WTC11 (cell line): ENCODE measurements around the gene ASPHD2. TPM values are rescaled to one million over a fixed set of nuclear protein-coding genes. Genes with fewer than 3 reads are reported as not detected.

Experiments used
- ATAC-seq: fragments of 200-7000 bp; cut with Tn5 transposase; 2 replicates; pipeline ENCODE4 v1.10.0; 2021; ENCODE audit warnings: mild to moderate bottlenecking, moderate library complexity
- CTCF ChIA-PET: fragments of 300-600 bp; sonication (Branson Sonifier 250); formaldehyde crosslinking; loops from one replicate; lab custom pipeline; 2021; ENCODE audit warnings: antibody characterized with exemption; lab: Charles Lee
- POLR2A ChIA-PET: fragments of 350-600 bp; sonication (Branson Sonifier 250); formaldehyde crosslinking; loops from one replicate; lab custom pipeline; 2021; ENCODE audit warnings: antibody characterized with exemption; lab: Charles Lee
- DNase-seq: peaks from one replicate; pipeline ENCODE4 v3.0.0; 2021; ENCODE audit warnings: low spot score
- H3K27ac Mint-ChIP-seq: 2 replicates; pipeline ENCODE4 v1.8.0; 2021; ENCODE audit warnings: mixed read lengths
- H3K27me3 Mint-ChIP-seq: 2 replicates; pipeline ENCODE4 v1.8.0; 2021; ENCODE audit warnings: low read depth, mild to moderate bottlenecking, moderate library complexity, mixed read lengths
- H3K36me3 Mint-ChIP-seq: 2 replicates; pipeline ENCODE4 v1.8.0; 2021; ENCODE audit warnings: mixed read lengths
- H3K4me1 Mint-ChIP-seq: 2 replicates; pipeline ENCODE4 v1.8.0; 2022; ENCODE audit warnings: mixed read lengths
- H3K4me3 Mint-ChIP-seq: 2 replicates; pipeline ENCODE4 v1.8.0; 2021; ENCODE audit warnings: mild to moderate bottlenecking, moderate library complexity, mixed read lengths
- H3K9me3 Mint-ChIP-seq: 2 replicates; pipeline ENCODE4 v1.8.0; 2021; ENCODE audit warnings: mixed read lengths
- CREB1 ChIP-seq: sonication (generic); formaldehyde crosslinking; IDR thresholded peaks from 2 replicates; pipeline ENCODE4 v1.8.0; 2023; ENCODE audit warnings: mild to moderate bottlenecking, missing genetic modification reagents
- FOXP1 ChIP-seq: sonication (generic); formaldehyde crosslinking; IDR thresholded peaks from 2 replicates; pipeline ENCODE4 v1.8.0; 2022; ENCODE audit warnings: missing genetic modification reagents, mild to moderate bottlenecking, moderate library complexity, borderline replicate concordance
- GRHL2 ChIP-seq: fragments of 250-450 bp; sonication (Bioruptor Pico); IDR thresholded peaks from 2 replicates; pipeline ENCODE4 v1.8.0; 2022; ENCODE audit warnings: mild to moderate bottlenecking, moderate library complexity; ENCODE audit not compliant: insufficient replicate concordance, severe bottlenecking
- NFE2L1 ChIP-seq: sonication (generic); formaldehyde crosslinking; IDR thresholded peaks from 2 replicates; pipeline ENCODE4 v1.8.1; 2023; ENCODE audit warnings: missing genetic modification reagents
- NR2C2 ChIP-seq: sonication (generic); formaldehyde crosslinking; IDR thresholded peaks from 2 replicates; pipeline ENCODE4 v1.8.0; 2022; ENCODE audit warnings: mild to moderate bottlenecking, missing genetic modification reagents
- PRRX2 ChIP-seq: fragments of 250-450 bp; sonication (Bioruptor Pico); IDR thresholded peaks from 2 replicates; pipeline ENCODE4 v1.8.0; 2021; ENCODE audit warnings: mild to moderate bottlenecking
- SMAD3 ChIP-seq: sonication (generic); formaldehyde crosslinking; IDR thresholded peaks from 2 replicates; pipeline ENCODE4 v1.8.0; 2022; ENCODE audit warnings: missing genetic modification reagents, mild to moderate bottlenecking, borderline replicate concordance
- SMAD4 ChIP-seq: sonication (generic); formaldehyde crosslinking; IDR thresholded peaks from 2 replicates; pipeline ENCODE4 v1.8.0; 2022; ENCODE audit warnings: mild to moderate bottlenecking, missing genetic modification reagents
- ZNF121 ChIP-seq: sonication (generic); formaldehyde crosslinking; IDR thresholded peaks from 2 replicates; pipeline ENCODE4 v1.8.0; 2023; ENCODE audit warnings: missing genetic modification reagents
- total RNA-seq: library from RNA; stranded (reverse); gene quantifications from 3 replicates; pipeline ENCODE4 v1.2.3, GENCODE V29; 2021
- TF ChIP-seq, protein P1 (sequence below): sonication (generic); formaldehyde crosslinking; IDR thresholded peaks from 2 replicates; pipeline ENCODE4 v1.8.1; 2022; ENCODE audit warnings: mild to moderate bottlenecking, moderate library complexity, missing genetic modification reagents
- TF ChIP-seq, protein P2 (sequence below): sonication (generic); formaldehyde crosslinking; IDR thresholded peaks from 2 replicates; pipeline ENCODE4 v1.8.0; 2022; ENCODE audit warnings: mild to moderate bottlenecking, missing genetic modification reagents
- TF ChIP-seq, protein P3 (sequence below): sonication (generic); formaldehyde crosslinking; IDR thresholded peaks from 2 replicates; pipeline ENCODE4 v1.8.1; 2023; ENCODE audit warnings: mild to moderate bottlenecking, missing genetic modification reagents, moderate library complexity
- TF ChIP-seq, protein P4 (sequence below): sonication (generic); formaldehyde crosslinking; IDR thresholded peaks from 2 replicates; pipeline ENCODE4 v1.8.0; 2023; ENCODE audit warnings: missing genetic modification reagents, mild to moderate bottlenecking, borderline replicate concordance
- TF ChIP-seq, protein P5 (sequence below): sonication (generic); formaldehyde crosslinking; IDR thresholded peaks from 2 replicates; pipeline ENCODE4 v1.8.1; 2023; ENCODE audit warnings: mild to moderate bottlenecking, missing genetic modification reagents, borderline replicate concordance

Gene ASPHD2
- total RNA-seq, 1 experiment from 2014 or later: 7.1 TPM

DNA sequence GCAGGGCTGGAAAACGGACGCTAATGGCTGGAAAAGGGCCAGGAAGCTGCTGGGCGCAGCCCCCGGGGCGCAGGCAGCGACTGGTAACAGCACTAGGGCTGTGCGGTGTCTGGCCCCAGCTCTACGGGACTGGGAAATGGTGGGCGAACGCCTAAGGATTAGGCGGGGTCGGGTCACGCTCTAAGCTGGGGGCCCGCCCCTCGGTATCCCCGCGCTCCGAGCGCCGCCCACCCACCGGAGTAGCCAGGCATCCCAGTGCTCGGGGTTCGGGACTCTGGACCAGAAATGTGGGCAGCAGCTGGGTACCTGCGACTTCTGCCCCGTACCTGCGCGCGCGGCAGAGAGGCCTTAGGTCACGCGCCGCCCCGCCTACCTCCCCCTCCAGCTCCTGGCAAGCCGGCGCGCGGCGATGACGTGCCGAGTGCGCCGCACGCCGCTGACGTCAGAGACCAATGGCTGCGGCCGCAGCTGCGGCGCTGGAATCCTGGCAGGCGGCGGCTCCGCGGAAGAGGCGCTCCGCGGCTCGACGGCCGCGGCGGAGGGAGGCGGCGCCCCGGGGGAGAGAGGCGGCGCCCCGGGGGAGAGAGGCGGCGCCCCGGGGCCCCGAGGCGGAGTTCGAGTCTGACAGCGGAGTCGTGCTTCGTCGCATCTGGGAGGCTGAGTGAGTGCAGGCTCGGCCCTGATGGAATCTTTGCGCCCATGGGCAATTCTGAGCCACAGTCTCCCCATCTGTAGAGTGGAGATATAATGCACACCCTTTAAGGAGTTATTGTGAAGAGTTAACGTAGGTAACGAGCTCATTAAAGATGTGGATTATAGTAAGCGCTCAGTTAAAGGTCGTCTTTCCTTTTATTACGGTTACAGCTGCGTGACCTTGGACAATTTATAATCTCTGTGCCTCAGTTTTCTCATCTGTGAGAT is 54.6 kb downstream of the ASPHD2 start, which contains the start of the genes HPS4 and SRRD (continued):
- TF ChIP-seq PRRX2 (CRISPR knock-in tag) (no peak), ZNF121 (CRISPR knock-in tag) (peak; percentile 31; the same call in 1 of the 2 replicates)
- TF ChIP-seq, protein P1, sequence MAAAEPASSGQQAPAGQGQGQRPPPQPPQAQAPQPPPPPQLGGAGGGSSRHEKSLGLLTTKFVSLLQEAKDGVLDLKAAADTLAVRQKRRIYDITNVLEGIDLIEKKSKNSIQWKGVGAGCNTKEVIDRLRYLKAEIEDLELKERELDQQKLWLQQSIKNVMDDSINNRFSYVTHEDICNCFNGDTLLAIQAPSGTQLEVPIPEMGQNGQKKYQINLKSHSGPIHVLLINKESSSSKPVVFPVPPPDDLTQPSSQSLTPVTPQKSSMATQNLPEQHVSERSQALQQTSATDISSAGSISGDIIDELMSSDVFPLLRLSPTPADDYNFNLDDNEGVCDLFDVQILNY (CRISPR knock-in tag): no peak; the same call in 1 of the 2 replicates

DNA sequence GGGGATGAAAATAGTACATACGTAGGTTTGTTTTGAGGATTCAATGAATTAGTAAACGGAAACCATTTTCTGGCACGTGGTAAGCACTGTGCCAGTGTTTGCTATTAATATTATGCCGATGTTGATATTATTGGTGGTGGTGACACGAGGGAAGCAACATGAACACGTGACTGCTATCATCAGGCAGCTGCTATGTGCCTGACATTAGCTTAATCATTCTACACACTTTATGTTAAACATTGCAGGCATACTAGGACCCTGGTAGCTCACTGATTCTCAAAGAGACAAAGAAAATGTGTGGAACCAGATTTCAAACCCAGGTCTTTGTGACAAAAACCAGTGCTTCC is 55.3 kb downstream of the ASPHD2 start:
- H3K27ac Mint-ChIP-seq: peak overlapping the region; percentile 94
- H3K9me3 Mint-ChIP-seq: no peaks in the 10 kb centered on the region
- ATAC-seq: no peak
- no peak for DNase-seq
- TF ChIP-seq, protein P2, sequence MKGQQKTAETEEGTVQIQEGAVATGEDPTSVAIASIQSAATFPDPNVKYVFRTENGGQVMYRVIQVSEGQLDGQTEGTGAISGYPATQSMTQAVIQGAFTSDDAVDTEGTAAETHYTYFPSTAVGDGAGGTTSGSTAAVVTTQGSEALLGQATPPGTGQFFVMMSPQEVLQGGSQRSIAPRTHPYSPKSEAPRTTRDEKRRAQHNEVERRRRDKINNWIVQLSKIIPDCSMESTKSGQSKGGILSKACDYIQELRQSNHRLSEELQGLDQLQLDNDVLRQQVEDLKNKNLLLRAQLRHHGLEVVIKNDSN (CRISPR knock-in tag): 0 out of 2 replicates have a peak, but pooled peaks have one; percentile 52
- TF ChIP-seq, protein P3, sequence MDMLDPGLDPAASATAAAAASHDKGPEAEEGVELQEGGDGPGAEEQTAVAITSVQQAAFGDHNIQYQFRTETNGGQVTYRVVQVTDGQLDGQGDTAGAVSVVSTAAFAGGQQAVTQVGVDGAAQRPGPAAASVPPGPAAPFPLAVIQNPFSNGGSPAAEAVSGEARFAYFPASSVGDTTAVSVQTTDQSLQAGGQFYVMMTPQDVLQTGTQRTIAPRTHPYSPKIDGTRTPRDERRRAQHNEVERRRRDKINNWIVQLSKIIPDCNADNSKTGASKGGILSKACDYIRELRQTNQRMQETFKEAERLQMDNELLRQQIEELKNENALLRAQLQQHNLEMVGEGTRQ (CRISPR knock-in tag): peak; percentile 52
- TF ChIP-seq, protein P4, sequence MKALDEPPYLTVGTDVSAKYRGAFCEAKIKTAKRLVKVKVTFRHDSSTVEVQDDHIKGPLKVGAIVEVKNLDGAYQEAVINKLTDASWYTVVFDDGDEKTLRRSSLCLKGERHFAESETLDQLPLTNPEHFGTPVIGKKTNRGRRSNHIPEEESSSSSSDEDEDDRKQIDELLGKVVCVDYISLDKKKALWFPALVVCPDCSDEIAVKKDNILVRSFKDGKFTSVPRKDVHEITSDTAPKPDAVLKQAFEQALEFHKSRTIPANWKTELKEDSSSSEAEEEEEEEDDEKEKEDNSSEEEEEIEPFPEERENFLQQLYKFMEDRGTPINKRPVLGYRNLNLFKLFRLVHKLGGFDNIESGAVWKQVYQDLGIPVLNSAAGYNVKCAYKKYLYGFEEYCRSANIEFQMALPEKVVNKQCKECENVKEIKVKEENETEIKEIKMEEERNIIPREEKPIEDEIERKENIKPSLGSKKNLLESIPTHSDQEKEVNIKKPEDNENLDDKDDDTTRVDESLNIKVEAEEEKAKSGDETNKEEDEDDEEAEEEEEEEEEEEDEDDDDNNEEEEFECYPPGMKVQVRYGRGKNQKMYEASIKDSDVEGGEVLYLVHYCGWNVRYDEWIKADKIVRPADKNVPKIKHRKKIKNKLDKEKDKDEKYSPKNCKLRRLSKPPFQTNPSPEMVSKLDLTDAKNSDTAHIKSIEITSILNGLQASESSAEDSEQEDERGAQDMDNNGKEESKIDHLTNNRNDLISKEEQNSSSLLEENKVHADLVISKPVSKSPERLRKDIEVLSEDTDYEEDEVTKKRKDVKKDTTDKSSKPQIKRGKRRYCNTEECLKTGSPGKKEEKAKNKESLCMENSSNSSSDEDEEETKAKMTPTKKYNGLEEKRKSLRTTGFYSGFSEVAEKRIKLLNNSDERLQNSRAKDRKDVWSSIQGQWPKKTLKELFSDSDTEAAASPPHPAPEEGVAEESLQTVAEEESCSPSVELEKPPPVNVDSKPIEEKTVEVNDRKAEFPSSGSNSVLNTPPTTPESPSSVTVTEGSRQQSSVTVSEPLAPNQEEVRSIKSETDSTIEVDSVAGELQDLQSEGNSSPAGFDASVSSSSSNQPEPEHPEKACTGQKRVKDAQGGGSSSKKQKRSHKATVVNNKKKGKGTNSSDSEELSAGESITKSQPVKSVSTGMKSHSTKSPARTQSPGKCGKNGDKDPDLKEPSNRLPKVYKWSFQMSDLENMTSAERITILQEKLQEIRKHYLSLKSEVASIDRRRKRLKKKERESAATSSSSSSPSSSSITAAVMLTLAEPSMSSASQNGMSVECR: no peak
- ChIA-PET CTCF (interaction anchor here (1.2 to 4.8 kb wide), 5 partner anchors 19 to 185 kb away, joined by 3 to 17 read pairs (median 7); no protein-coding TSS in a partner anchor), POLR2A (interaction anchor here (1.2 to 2.2 kb wide), 3 partner anchors 10 to 15 kb away, joined by 4 to 5 read pairs (median 4); no protein-coding TSS in a partner anchor)
- H3K4me1 Mint-ChIP-seq: peaks cover 44% of the 10 kb centered on the region
- H3K4me3 Mint-ChIP-seq: peak overlapping the region; percentile 89
- peaks cover 31% of the 10 kb centered on the region for H3K36me3 Mint-ChIP-seq
- H3K27me3 Mint-ChIP-seq: no peaks in the 10 kb centered on the region

DNA sequence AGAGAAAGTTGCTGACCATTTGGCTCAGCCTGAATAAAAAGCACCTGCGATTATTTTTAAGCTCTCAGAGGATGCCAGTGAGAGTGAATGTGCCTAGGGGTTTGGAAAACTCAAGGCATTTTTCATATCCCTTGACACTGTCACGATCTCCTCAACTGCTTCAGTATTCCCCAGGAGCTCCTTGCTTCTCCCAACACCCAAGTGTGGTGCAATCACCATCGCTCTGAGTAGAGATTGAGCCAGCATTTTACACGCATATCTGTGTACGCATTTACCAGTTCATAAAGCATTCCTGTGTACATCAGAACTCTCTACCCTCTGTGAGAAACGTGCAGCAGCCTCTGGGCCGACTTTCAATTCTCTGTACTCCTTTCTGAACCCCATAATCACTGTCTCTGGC is 56.0 kb downstream of the ASPHD2 start:
- DNase-seq: no peak
- Mint-ChIP-seq H3K4me3 (peak overlapping the region; percentile 89), H3K9me3 (no peaks in the 10 kb centered on the region), H3K4me1 (peaks cover 37% of the 10 kb centered on the region), H3K27me3 (no peaks in the 10 kb centered on the region), H3K36me3 (peaks cover 32% of the 10 kb centered on the region), H3K27ac (no peak overlapping the region)
- ChIA-PET CTCF (interaction anchor here (1.2 to 4.8 kb wide), 4 partner anchors 18 to 185 kb away, joined by 3 to 17 read pairs (median 6); no protein-coding TSS in a partner anchor), POLR2A (interaction anchor here (0.5 to 2.2 kb wide), 2 partner anchors 14 to 791 kb away, joined by 3 to 5 read pairs; no protein-coding TSS in a partner anchor)
- no peak for ATAC-seq
- TF ChIP-seq, protein P4: no peak
- TF ChIP-seq NFE2L1 (CRISPR knock-in tag): no peak
- TF ChIP-seq, protein P5, sequence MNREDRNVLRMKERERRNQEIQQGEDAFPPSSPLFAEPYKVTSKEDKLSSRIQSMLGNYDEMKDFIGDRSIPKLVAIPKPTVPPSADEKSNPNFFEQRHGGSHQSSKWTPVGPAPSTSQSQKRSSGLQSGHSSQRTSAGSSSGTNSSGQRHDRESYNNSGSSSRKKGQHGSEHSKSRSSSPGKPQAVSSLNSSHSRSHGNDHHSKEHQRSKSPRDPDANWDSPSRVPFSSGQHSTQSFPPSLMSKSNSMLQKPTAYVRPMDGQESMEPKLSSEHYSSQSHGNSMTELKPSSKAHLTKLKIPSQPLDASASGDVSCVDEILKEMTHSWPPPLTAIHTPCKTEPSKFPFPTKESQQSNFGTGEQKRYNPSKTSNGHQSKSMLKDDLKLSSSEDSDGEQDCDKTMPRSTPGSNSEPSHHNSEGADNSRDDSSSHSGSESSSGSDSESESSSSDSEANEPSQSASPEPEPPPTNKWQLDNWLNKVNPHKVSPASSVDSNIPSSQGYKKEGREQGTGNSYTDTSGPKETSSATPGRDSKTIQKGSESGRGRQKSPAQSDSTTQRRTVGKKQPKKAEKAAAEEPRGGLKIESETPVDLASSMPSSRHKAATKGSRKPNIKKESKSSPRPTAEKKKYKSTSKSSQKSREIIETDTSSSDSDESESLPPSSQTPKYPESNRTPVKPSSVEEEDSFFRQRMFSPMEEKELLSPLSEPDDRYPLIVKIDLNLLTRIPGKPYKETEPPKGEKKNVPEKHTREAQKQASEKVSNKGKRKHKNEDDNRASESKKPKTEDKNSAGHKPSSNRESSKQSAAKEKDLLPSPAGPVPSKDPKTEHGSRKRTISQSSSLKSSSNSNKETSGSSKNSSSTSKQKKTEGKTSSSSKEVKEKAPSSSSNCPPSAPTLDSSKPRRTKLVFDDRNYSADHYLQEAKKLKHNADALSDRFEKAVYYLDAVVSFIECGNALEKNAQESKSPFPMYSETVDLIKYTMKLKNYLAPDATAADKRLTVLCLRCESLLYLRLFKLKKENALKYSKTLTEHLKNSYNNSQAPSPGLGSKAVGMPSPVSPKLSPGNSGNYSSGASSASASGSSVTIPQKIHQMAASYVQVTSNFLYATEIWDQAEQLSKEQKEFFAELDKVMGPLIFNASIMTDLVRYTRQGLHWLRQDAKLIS (CRISPR knock-in tag): no peak
- no peak for TF ChIP-seq PRRX2 (CRISPR knock-in tag)
- no peak for TF ChIP-seq FOXP1 (CRISPR knock-in tag)
- no peak for TF ChIP-seq GRHL2
- TF ChIP-seq CREB1 (CRISPR knock-in tag): no peak
- TF ChIP-seq SMAD4 (CRISPR knock-in tag): no peak
- TF ChIP-seq NR2C2 (CRISPR knock-in tag): no peak
- TF ChIP-seq SMAD3 (CRISPR knock-in tag): no peak
